Measurements from ENCODE around the gene TBL1X. TPM values are rescaled to one million over a fixed set of nuclear protein-coding genes. Genes with fewer than 3 reads are reported as not detected.
A peak's percentile ranks its signal among the peaks of the same experiment; 100 is the strongest.

Gene TBL1X
- total RNA-seq, 6 experiments from 2014 or later, result 18.0 to 40.7 (median 20.8) TPM

DNA sequence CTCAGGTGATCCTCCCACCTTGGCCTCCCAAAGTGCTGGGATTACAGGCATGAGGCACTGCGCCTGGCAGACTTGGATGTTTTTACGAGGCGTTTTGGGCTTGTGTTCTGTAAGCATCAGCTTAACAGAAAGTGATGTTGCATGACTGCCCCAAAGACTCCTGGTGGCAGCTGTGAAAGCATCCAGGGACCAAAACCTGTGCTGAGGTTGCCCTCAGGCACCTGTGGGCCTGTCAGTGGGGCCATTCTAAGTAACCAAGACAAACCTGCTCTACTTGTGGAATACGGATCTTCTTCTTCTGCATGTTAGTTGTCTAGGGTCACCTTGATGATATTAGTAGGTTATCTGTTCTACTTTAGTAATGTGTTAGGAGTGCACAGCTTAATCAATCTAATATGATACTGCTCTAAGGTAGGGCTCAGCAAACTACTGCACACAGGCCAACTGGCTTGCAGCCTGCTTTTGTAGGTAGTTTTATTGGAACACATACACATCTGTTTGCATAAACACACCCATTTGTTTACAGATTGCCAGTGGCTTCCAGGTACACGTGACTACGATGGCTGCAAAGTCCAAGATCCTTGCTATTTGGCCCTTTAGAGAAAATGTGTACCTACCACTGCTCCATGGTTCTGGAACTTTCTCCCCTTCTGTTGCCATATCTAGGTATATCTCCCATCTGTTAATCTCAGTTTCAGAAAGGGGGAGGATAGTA is 164.1 kb downstream of the TBL1X start:
- Histone ChIP-seq H3K36me3 (no peaks in the 10 kb centered on the region), H3K4me1 (peaks cover 0 to 12% (median 3%) of the 10 kb centered on the region in 4 donors), H3K9me3 (no peaks in the 10 kb centered on the region), H3K27ac (peak overlapping the region in 2 of 3 donors; percentile 56 to 63), H3K4me3 (no peak overlapping the region), H3K27me3 (no peaks in the 10 kb centered on the region)
- WGBS (ENCODE audit: insufficient coverage, low coverage, low lambda C conversion rate, missing lambda C conversion rate), result 54% methylated on average over 3 of the region's 6 CpGs
- intact Hi-C loops (cut with DNase I), result no loop called here
- TF ChIP-seq POLR2A (IDR thresholded peaks at IDR 0.05), result no peak
- TF ChIP-seq, protein P1, sequence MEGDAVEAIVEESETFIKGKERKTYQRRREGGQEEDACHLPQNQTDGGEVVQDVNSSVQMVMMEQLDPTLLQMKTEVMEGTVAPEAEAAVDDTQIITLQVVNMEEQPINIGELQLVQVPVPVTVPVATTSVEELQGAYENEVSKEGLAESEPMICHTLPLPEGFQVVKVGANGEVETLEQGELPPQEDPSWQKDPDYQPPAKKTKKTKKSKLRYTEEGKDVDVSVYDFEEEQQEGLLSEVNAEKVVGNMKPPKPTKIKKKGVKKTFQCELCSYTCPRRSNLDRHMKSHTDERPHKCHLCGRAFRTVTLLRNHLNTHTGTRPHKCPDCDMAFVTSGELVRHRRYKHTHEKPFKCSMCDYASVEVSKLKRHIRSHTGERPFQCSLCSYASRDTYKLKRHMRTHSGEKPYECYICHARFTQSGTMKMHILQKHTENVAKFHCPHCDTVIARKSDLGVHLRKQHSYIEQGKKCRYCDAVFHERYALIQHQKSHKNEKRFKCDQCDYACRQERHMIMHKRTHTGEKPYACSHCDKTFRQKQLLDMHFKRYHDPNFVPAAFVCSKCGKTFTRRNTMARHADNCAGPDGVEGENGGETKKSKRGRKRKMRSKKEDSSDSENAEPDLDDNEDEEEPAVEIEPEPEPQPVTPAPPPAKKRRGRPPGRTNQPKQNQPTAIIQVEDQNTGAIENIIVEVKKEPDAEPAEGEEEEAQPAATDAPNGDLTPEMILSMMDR (IDR thresholded peaks at IDR 0.05), result no peak
- ATAC-seq (peak; percentile 96 to 98 (median 98)), DNase-seq (peak; percentile 61 to 81 (median 80))

DNA sequence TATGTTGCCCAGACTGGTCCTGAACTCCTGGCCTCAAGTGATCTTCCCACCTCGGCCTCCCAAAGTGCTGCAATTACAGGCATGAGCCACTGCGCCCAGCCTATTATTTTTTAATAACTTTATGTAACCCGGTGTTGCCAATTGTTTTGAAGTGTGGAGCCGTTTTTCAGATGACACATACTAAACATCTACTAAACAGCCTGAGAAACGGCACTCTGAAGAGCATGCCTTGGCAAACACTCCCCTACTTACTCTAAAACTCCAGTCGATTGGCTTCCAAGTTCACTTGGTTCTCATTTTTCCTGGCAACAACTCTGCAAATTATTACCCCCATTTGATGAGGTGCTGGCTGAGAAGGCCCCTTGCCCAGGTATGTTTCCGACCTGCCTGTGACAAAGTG is 169.7 kb downstream of the TBL1X start:
- Histone ChIP-seq H3K27me3 (no peaks in the 10 kb centered on the region), H3K9me3 (no peaks in the 10 kb centered on the region), H3K27ac (no peak overlapping the region), H3K4me1 (peaks cover 0 to 2% (median 0%) of the 10 kb centered on the region in 4 donors), H3K36me3 (no peaks in the 10 kb centered on the region), H3K4me3 (no peak overlapping the region)
- DNase-seq, result no peak
- WGBS (ENCODE audit: insufficient coverage, low coverage, low lambda C conversion rate, missing lambda C conversion rate), result 75% methylated on average over 7 of the region's 7 CpGs
- no peak for ATAC-seq
- no peak for TF ChIP-seq POLR2A (IDR thresholded peaks at IDR 0.05)
- TF ChIP-seq, protein P1 (IDR thresholded peaks at IDR 0.05), result no peak
- intact Hi-C loops (cut with DNase I), result no loop called here

DNA sequence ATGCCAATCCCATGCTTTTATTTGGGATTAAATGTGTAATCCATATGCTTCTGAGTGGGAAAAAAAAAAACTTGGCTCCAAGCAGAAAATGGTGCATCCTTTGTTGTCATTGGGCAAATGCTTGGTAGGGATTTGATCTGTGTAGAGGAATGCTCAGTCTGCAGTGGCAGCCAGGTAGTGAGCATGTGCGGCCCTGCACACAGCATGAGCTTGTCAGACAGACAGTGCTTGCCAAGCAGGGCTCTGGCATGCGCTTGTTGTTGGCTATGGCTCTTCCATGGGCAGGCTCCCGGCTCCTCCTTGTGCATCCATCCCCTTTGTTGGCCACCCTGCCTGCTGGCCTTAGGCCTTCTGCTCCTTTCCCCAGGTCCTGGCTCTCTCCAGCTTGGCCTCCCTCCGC is 170.5 kb downstream of the TBL1X start:
- H3K9me3 ChIP-seq, result no peaks in the 10 kb centered on the region
- no peak overlapping the region for H3K4me3 ChIP-seq
- no peaks in the 10 kb centered on the region for H3K4me1 ChIP-seq
- H3K27ac ChIP-seq, result no peak overlapping the region
- DNase-seq, result peak in 1 of 3 donors; percentile 47
- intact Hi-C loops (cut with DNase I), result no loop called here
- H3K27me3 ChIP-seq, result no peaks in the 10 kb centered on the region
- H3K36me3 ChIP-seq, result no peaks in the 10 kb centered on the region
- 67% methylated on average over 2 of the region's 4 CpGs for WGBS (ENCODE audit: insufficient coverage, low coverage, low lambda C conversion rate, missing lambda C conversion rate)
- TF ChIP-seq POLR2A (IDR thresholded peaks at IDR 0.05), result no peak
- TF ChIP-seq, protein P1 (IDR thresholded peaks at IDR 0.05), result no peak
- ATAC-seq, result peak in 2 of 4 donors; percentile 60 to 62

DNA sequence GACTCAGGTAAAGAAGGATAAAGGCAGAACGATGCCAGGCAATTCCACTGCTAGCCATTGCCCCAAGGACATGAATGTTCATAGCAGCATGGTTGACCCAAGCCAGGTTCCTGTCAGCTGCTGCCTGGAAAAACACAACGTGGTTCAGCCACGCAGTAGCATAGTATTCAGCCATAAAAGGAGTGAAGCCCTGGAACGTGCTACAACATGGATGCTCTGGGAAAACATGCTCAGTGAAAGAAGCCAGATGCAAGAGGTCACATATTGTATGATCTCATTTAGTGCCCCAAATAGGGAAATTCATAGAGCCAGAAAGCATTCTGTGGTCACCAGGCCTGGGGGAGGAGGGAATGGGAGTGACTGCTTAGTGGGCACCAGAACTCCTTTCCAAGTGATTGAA is 170.9 kb downstream of the TBL1X start:
- intact Hi-C loops (cut with DNase I), result no loop called here
- H3K4me3 ChIP-seq, result no peak overlapping the region
- DNase-seq (no peak), ATAC-seq (peak in 1 of 4 donors; percentile 17)
- no peak for TF ChIP-seq POLR2A (IDR thresholded peaks at IDR 0.05)
- TF ChIP-seq, protein P1 (IDR thresholded peaks at IDR 0.05), result no peak
- WGBS (ENCODE audit: insufficient coverage, low coverage, low lambda C conversion rate, missing lambda C conversion rate), result 57% methylated on average over 4 of the region's 4 CpGs
- no peak overlapping the region for H3K27ac ChIP-seq
- no peaks in the 10 kb centered on the region for H3K36me3 ChIP-seq
- no peaks in the 10 kb centered on the region for H3K9me3 ChIP-seq
- no peaks in the 10 kb centered on the region for H3K27me3 ChIP-seq
- H3K4me1 ChIP-seq, result no peaks in the 10 kb centered on the region
